Dendritic cell treated with granulocyte-macrophage colony-stimulating factor and Interleukin-4, amounts not matched to agents 40 ng/mL and 50 ng/mL, for 4 days (primary cell): ENCODE results near the gene ZNF117.

Source experiments
- H3K27ac Mint-ChIP-seq: one replicate; pipeline ENCODE4 v1.8.0; 2022; ENCODE audit warnings: mild to moderate bottlenecking, mixed read lengths
- H3K27me3 Mint-ChIP-seq: one replicate; pipeline ENCODE4 v1.8.0; 2022; ENCODE audit warnings: mild to moderate bottlenecking, mixed read lengths
- H3K36me3 Mint-ChIP-seq: one replicate; pipeline ENCODE4 v1.8.0; 2022; ENCODE audit warnings: low read depth, mixed read lengths
- H3K4me1 Mint-ChIP-seq: one replicate; pipeline ENCODE4 v1.8.0; 2022; ENCODE audit warnings: low read depth, mixed read lengths
- H3K4me3 Mint-ChIP-seq: one replicate; pipeline ENCODE4 v1.8.0; 2022; ENCODE audit warnings: mild to moderate bottlenecking, moderate library complexity, mixed read lengths
- H3K9me3 Mint-ChIP-seq: one replicate; pipeline ENCODE4 v1.8.0; 2022; ENCODE audit warnings: mixed read lengths
- intact Hi-C: fragments of 100-400 bp; cut with micrococcal nuclease; formaldehyde crosslinking; loops from one replicate; pipeline ENCODE4 v1.15.0; 2022

Gene ZNF117

GRCh38 chr7:65004575-65004974, 13.7 kb upstream of the ZNF117 start:
- peaks cover 65% of the 10 kb centered on the region for H3K36me3 Mint-ChIP-seq
- no peak overlapping the region for H3K4me3 Mint-ChIP-seq
- H3K4me1 Mint-ChIP-seq: peaks cover 43% of the 10 kb centered on the region
- H3K27ac Mint-ChIP-seq: peak overlapping the region; percentile 98
- intact Hi-C loops: loop anchor here (10.0 kb wide), 1 partner anchor 690 kb away; the partner anchor contains the start of gene ZNF736
- peaks cover 37% of the 10 kb centered on the region for H3K9me3 Mint-ChIP-seq
- H3K27me3 Mint-ChIP-seq: no peaks in the 10 kb centered on the region

- Mint-ChIP-seq H3K36me3 (peaks cover 80% of the 10 kb centered on the region), H3K4me3 (no peak overlapping the region), H3K9me3 (peaks cover 52% of the 10 kb centered on the region), H3K27ac (peak overlapping the region; percentile 37), H3K4me1 (peaks cover 53% of the 10 kb centered on the region), H3K27me3 (no peaks in the 10 kb centered on the region)
- intact Hi-C loops: loop anchor here (10.0 kb wide), 1 partner anchor 688 kb away; the partner anchor contains the start of gene ZNF736
Observed at GRCh38 chr7:65002972-65003585, 12.2 kb upstream of the ZNF117 start.

- H3K27ac Mint-ChIP-seq: peak overlapping the region; percentile 60
- intact Hi-C loops: loop anchor here (10.0 kb wide), 1 partner anchor 687 kb away; the partner anchor contains the start of gene ZNF736
- H3K9me3 Mint-ChIP-seq: peaks cover 69% of the 10 kb centered on the region
- H3K4me1 Mint-ChIP-seq: peaks cover 45% of the 10 kb centered on the region
- no peak overlapping the region for H3K4me3 Mint-ChIP-seq
- H3K36me3 Mint-ChIP-seq: peaks cover 94% of the 10 kb centered on the region
- no peaks in the 10 kb centered on the region for H3K27me3 Mint-ChIP-seq
Observed at GRCh38 chr7:65001291-65001814, 10.5 kb upstream of the ZNF117 start.

- H3K4me3 Mint-ChIP-seq: no peak overlapping the region
- peaks cover 32% of the 10 kb centered on the region for H3K4me1 Mint-ChIP-seq
- H3K9me3 Mint-ChIP-seq: peaks cover 89% of the 10 kb centered on the region
- peaks cover 86% of the 10 kb centered on the region for H3K36me3 Mint-ChIP-seq
- intact Hi-C loops: loop anchor here (10.0 kb wide), 1 partner anchor 685 kb away; the partner anchor contains the start of gene ZNF736
- no peaks in the 10 kb centered on the region for H3K27me3 Mint-ChIP-seq
- H3K27ac Mint-ChIP-seq: peak overlapping the region; percentile 77
Observed at GRCh38 chr7:64999165-65000004, 8.5 kb upstream of the ZNF117 start.

GRCh38 chr7:64998865-64999164, 8.0 kb upstream of the ZNF117 start:
- H3K4me3 Mint-ChIP-seq: no peak overlapping the region
- peak overlapping the region; percentile 77 for H3K27ac Mint-ChIP-seq
- H3K9me3 Mint-ChIP-seq: peaks cover 91% of the 10 kb centered on the region
- peaks cover 86% of the 10 kb centered on the region for H3K36me3 Mint-ChIP-seq
- intact Hi-C loops: no loop called here
- H3K27me3 Mint-ChIP-seq: no peaks in the 10 kb centered on the region
- H3K4me1 Mint-ChIP-seq: peaks cover 32% of the 10 kb centered on the region

GRCh38 chr7:64997927-64998391, 7.1 kb upstream of the ZNF117 start:
- Mint-ChIP-seq H3K4me1 (peaks cover 30% of the 10 kb centered on the region), H3K4me3 (no peak overlapping the region), H3K9me3 (peaks cover 91% of the 10 kb centered on the region), H3K36me3 (peaks cover 86% of the 10 kb centered on the region), H3K27me3 (no peaks in the 10 kb centered on the region), H3K27ac (no peak overlapping the region)
- intact Hi-C loops: no loop called here

- Mint-ChIP-seq H3K36me3 (peaks cover 86% of the 10 kb centered on the region), H3K4me1 (peaks cover 23% of the 10 kb centered on the region), H3K27me3 (no peaks in the 10 kb centered on the region), H3K9me3 (peaks cover 91% of the 10 kb centered on the region), H3K4me3 (no peak overlapping the region), H3K27ac (no peak overlapping the region)
- intact Hi-C loops: no loop called here
Observed at GRCh38 chr7:64997164-64997908, 6.5 kb upstream of the ZNF117 start.

- Mint-ChIP-seq H3K27me3 (no peaks in the 10 kb centered on the region), H3K27ac (no peak overlapping the region), H3K4me1 (peaks cover 17% of the 10 kb centered on the region), H3K9me3 (peaks cover 91% of the 10 kb centered on the region), H3K36me3 (peaks cover 86% of the 10 kb centered on the region), H3K4me3 (no peak overlapping the region)
- intact Hi-C loops: no loop called here
Observed at GRCh38 chr7:64996305-64996704, 5.5 kb upstream of the ZNF117 start.

GRCh38 chr7:64993901-64994300, 3.1 kb upstream of the ZNF117 start:
- peaks cover 100% of the 10 kb centered on the region for H3K9me3 Mint-ChIP-seq
- intact Hi-C loops: no loop called here
- H3K4me1 Mint-ChIP-seq: peaks cover 5% of the 10 kb centered on the region
- H3K27ac Mint-ChIP-seq: no peak overlapping the region
- no peaks in the 10 kb centered on the region for H3K27me3 Mint-ChIP-seq
- no peak overlapping the region for H3K4me3 Mint-ChIP-seq
- peaks cover 91% of the 10 kb centered on the region for H3K36me3 Mint-ChIP-seq

- intact Hi-C loops: no loop called here
- no peaks in the 10 kb centered on the region for H3K27me3 Mint-ChIP-seq
Observed at GRCh38 chr7:64992971-64993370, 2.1 kb upstream of the ZNF117 start.

GRCh38 chr7:64990216-64990615, 620 bp downstream of the ZNF117 start:
- Mint-ChIP-seq H3K27me3 (no peaks in the 10 kb centered on the region), H3K4me1 (peaks cover 7% of the 10 kb centered on the region), H3K27ac (no peak overlapping the region), H3K9me3 (peaks cover 96% of the 10 kb centered on the region), H3K36me3 (peaks cover 95% of the 10 kb centered on the region), H3K4me3 (no peak overlapping the region)
- intact Hi-C loops: no loop called here

More at GRCh38 chr7:64992971-64993370, 2.1 kb upstream of the ZNF117 start:
- H3K27ac Mint-ChIP-seq: no peak overlapping the region
- H3K36me3 Mint-ChIP-seq: peaks cover 91% of the 10 kb centered on the region
- H3K9me3 Mint-ChIP-seq: peaks cover 100% of the 10 kb centered on the region
- peaks cover 7% of the 10 kb centered on the region for H3K4me1 Mint-ChIP-seq
- H3K4me3 Mint-ChIP-seq: no peak overlapping the region

GRCh38 chr7:64978497-64979203, 12.2 kb downstream of the ZNF117 start:
- H3K4me1 Mint-ChIP-seq: no peaks in the 10 kb centered on the region
- H3K4me3 Mint-ChIP-seq: no peak overlapping the region
- H3K9me3 Mint-ChIP-seq: peaks cover 85% of the 10 kb centered on the region
- H3K36me3 Mint-ChIP-seq: peaks cover 53% of the 10 kb centered on the region
- no peak overlapping the region for H3K27ac Mint-ChIP-seq
- H3K27me3 Mint-ChIP-seq: no peaks in the 10 kb centered on the region
- intact Hi-C loops: no loop called here

GRCh38 chr7:64965594-64965993, 25.2 kb downstream of the ZNF117 start:
- H3K4me1 Mint-ChIP-seq: no peaks in the 10 kb centered on the region
- H3K27ac Mint-ChIP-seq: no peak overlapping the region
- H3K36me3 Mint-ChIP-seq: no peaks in the 10 kb centered on the region
- peaks cover 45% of the 10 kb centered on the region for H3K9me3 Mint-ChIP-seq
- H3K4me3 Mint-ChIP-seq: no peak overlapping the region
- intact Hi-C loops: no loop called here
- no peaks in the 10 kb centered on the region for H3K27me3 Mint-ChIP-seq
